B cell (primary cell): Measurements from ENCODE around the gene EPHB1. TPM values are rescaled to one million over a fixed set of nuclear protein-coding genes. Genes with fewer than 3 reads are reported as not detected.

Source experiments
- ATAC-seq: fragments of 200-7000 bp; cut with Tn5 transposase; one replicate; pipeline ENCODE4 v1.10.0; 2021; ENCODE audit warnings: low read depth, mild to moderate bottlenecking, moderate number of reproducible peaks, moderate library complexity
- CTCF ChIA-PET: fragments of 350-600 bp; sonication (Branson Sonifier 250); formaldehyde crosslinking; loops from one replicate; lab custom pipeline; 2021; ENCODE audit warnings: antibody characterized with exemption, inconsistent platforms; lab: Charles Lee
- POLR2A ChIA-PET: fragments of 350-600 bp; sonication (Branson Sonifier 250); formaldehyde crosslinking; loops from one replicate; lab custom pipeline; 2021; ENCODE audit warnings: antibody characterized with exemption; lab: Charles Lee
- DNase-seq: peaks from one replicate; pipeline ENCODE4 v3.0.0; 2013
- H2AFZ ChIP-seq: 2 replicates; pipeline ENCODE4 v1.6.1; 2012; ENCODE audit warnings: mild to moderate bottlenecking, low read depth, low read length; ENCODE audit not compliant: insufficient read depth, poor library complexity, severe bottlenecking
- H3K27ac ChIP-seq, 2 donors: 1 replicate in 1 of 2; 2 replicates in 1 of 2; pipeline ENCODE4 v1.5.1; 2012 to 2013; ENCODE audit warnings: low read length in 2 of 2, mild to moderate bottlenecking in 2 of 2, moderate library complexity in 1 of 2
- H3K27me3 ChIP-seq, 4 experiments: fragments of 200-600 bp in 1 of 4; sonication (generic) in 1 of 4; replicated peaks in 1 of 4; 1 replicate in 2 of 4; 2 replicates in 2 of 4; pipeline versions ENCODE4 v1.6.1 to v1.7.0; 2013 to 2016; ENCODE audit warnings: low read length in 3 of 4, mild to moderate bottlenecking in 2 of 4, mixed read lengths in 1 of 4, moderate library complexity in 1 of 4; ENCODE audit not compliant: insufficient read depth in 4 of 4, control insufficient read depth in 3 of 4; ENCODE audit errors: control extremely low read depth in 1 of 4
- H3K36me3 ChIP-seq, 2 experiments: replicated peaks in 1 of 2; 1 replicate in 1 of 2; 2 replicates in 1 of 2; pipeline versions ENCODE4 v1.6.1 to v1.7.1; 2013; ENCODE audit warnings: low read length in 1 of 2; ENCODE audit not compliant: insufficient read depth in 2 of 2, control insufficient read depth in 1 of 2; ENCODE audit errors: control extremely low read depth in 1 of 2, extremely low read depth in 1 of 2
- H3K4me1 ChIP-seq, 2 donors: fragments of 200-600 bp in 1 of 2; sonication (generic) in 1 of 2; 1 replicate in 1 of 2; 2 replicates in 1 of 2; pipeline versions ENCODE4 v1.5.1 to v1.6.1; 2013 to 2017; ENCODE audit warnings: low read length in 2 of 2; ENCODE audit not compliant: control insufficient read depth in 2 of 2, insufficient read depth in 2 of 2
- H3K4me2 ChIP-seq: replicated peaks from 2 replicates; pipeline ENCODE3; 2012; ENCODE audit warnings: mild to moderate bottlenecking, low read depth, low read length; ENCODE audit not compliant: poor library complexity, severe bottlenecking
- H3K4me3 ChIP-seq, 5 experiments: fragments of 200-600 bp in 1 of 5; sonication (generic) in 1 of 5; 1 replicate in 3 of 5; 2 replicates in 2 of 5; pipeline versions ENCODE4 v1.5.1 to v1.7.0; 2011 to 2016; ENCODE audit warnings: low read length in 4 of 5, mild to moderate bottlenecking in 4 of 5, low read depth in 2 of 5, control low read depth in 1 of 5, moderate library complexity in 1 of 5; ENCODE audit not compliant: insufficient read depth in 1 of 5; ENCODE audit errors: control extremely low read depth in 1 of 5, extremely low read depth in 1 of 5
- H3K79me2 ChIP-seq: fragments of 200-600 bp; sonication (generic); one replicate; pipeline ENCODE4 v1.6.0; 2016; ENCODE audit warnings: low read length; ENCODE audit not compliant: control insufficient read depth, insufficient read depth
- H3K9ac ChIP-seq: fragments of 200-600 bp; sonication (generic); 2 replicates; pipeline ENCODE4 v1.6.1; 2017; ENCODE audit warnings: mild to moderate bottlenecking, low read length, moderate library complexity
- H3K9me3 ChIP-seq, 3 donors: one replicate each; pipeline versions ENCODE4 v1.6.1 to v1.7.1; 2013; ENCODE audit warnings: low read length in 2 of 3; ENCODE audit not compliant: control insufficient read depth in 2 of 3, insufficient read depth in 1 of 3; ENCODE audit errors: control extremely low read depth in 1 of 3
- H4K20me1 ChIP-seq: 2 replicates; pipeline ENCODE4 v1.6.0; 2012; ENCODE audit warnings: mild to moderate bottlenecking, low read length; ENCODE audit not compliant: insufficient read depth, control insufficient read depth, poor library complexity, severe bottlenecking
- H3K27ac Mint-ChIP-seq: one replicate; pipeline ENCODE4 v1.8.0; 2021; ENCODE audit warnings: mixed read lengths
- H3K27me3 Mint-ChIP-seq: one replicate; pipeline ENCODE4 v1.8.0; 2021; ENCODE audit warnings: mixed read lengths
- H3K4me1 Mint-ChIP-seq: one replicate; pipeline ENCODE4 v1.8.0; 2021; ENCODE audit warnings: mixed read lengths
- H3K4me3 Mint-ChIP-seq: one replicate; pipeline ENCODE4 v1.8.0; 2021; ENCODE audit warnings: mixed read lengths
- H3K9me3 Mint-ChIP-seq: one replicate; pipeline ENCODE4 v1.8.0; 2022; ENCODE audit warnings: mixed read lengths; ENCODE audit not compliant: insufficient read depth
- EZH2 ChIP-seq: IDR thresholded peaks from 2 replicates; pipeline ENCODE4 v1.6.1; 2012; ENCODE audit warnings: borderline replicate concordance, low read depth, mild to moderate bottlenecking, moderate library complexity, low read length; ENCODE audit not compliant: insufficient read depth, poor library complexity, severe bottlenecking
- WGBS: methylation state at CpG from one replicate; pipeline ENCODE4 v1.1.5; 2013; ENCODE audit warnings: missing lambda C conversion rate; ENCODE audit not compliant: insufficient coverage; 5-methylcytosine and 5-hydroxymethylcytosine counted together
- intact Hi-C: fragments of 100-400 bp; cut with micrococcal nuclease; formaldehyde crosslinking; loops from one replicate; pipeline ENCODE4 v1.10.0; 2022
- polyA plus RNA-seq: library from polyadenylated mRNA; depleted of rRNA; stranded (reverse); fragments of >200 nt; gene quantifications from 2 replicates; pipeline ENCODE4 v1.2.3, GENCODE V29; 2012
- total RNA-seq, 2 donors: library from RNA; stranded (reverse); fragments of 120-200 nt in 1 of 2; gene quantifications; 1 replicate in 1 of 2; 2 replicates in 1 of 2; pipeline versions ENCODE4 v1.2.3 to v1.2.4, GENCODE V29; 2013 to 2022
- TF ChIP-seq, protein P1 (sequence below): fragments of 200-600 bp; IDR thresholded peaks from one replicate; pipeline ENCODE4 v1.8.0; 2022; ENCODE audit warnings: antibody characterized with exemption, mild to moderate bottlenecking

EPHB1 gene
- total and polyA plus RNA-seq, 2 donors (not counting 1 experiment from before 2014, with no cell fraction given), result 0.01 TPM; not detected in 1

DNA sequence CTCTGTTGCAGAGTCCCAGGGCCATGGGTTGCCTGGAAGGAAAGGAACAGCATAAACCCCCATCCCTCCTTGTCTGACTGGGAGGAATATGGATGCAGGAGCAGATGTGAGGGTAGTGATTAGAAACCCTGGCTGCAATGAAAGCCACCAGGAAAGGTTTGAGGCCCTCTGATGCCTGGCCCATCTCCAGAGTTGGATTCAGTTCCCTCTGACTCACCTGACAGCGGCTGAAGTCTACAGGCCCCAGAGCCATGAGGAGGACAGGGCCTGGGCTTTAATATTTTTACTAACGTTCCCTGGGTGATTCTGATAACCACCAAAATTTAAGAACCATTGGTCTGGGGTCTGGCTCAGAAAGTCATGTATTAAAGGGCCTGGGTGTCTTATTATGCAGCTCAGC is 214.0 kb downstream of the EPHB1 start:
- Mint-ChIP-seq H3K4me3 (no peak overlapping the region), H3K27me3 (no peaks in the 10 kb centered on the region), H3K4me1 (no peaks in the 10 kb centered on the region), H3K27ac (no peak overlapping the region), H3K9me3 (no peaks in the 10 kb centered on the region)
- Histone ChIP-seq H4K20me1 (no peaks in the 10 kb centered on the region), H3K4me3 (no peak overlapping the region), H3K27ac (no peak overlapping the region), H3K4me1 (no peaks in the 10 kb centered on the region), H3K9ac (no peak overlapping the region), H3K27me3 (no peaks in the 10 kb centered on the region), H3K9me3 (no peaks in the 10 kb centered on the region), H3K36me3 (no peaks in the 10 kb centered on the region), H3K4me2 (no peak overlapping the region), H3K79me2 (no peaks in the 10 kb centered on the region), H2AFZ (no peak overlapping the region)
- no peak for ATAC-seq
- ChIA-PET CTCF (no interaction called here), POLR2A (no interaction called here)
- intact Hi-C loops, result no loop called here
- no peak for TF ChIP-seq EZH2
- TF ChIP-seq, protein P1, sequence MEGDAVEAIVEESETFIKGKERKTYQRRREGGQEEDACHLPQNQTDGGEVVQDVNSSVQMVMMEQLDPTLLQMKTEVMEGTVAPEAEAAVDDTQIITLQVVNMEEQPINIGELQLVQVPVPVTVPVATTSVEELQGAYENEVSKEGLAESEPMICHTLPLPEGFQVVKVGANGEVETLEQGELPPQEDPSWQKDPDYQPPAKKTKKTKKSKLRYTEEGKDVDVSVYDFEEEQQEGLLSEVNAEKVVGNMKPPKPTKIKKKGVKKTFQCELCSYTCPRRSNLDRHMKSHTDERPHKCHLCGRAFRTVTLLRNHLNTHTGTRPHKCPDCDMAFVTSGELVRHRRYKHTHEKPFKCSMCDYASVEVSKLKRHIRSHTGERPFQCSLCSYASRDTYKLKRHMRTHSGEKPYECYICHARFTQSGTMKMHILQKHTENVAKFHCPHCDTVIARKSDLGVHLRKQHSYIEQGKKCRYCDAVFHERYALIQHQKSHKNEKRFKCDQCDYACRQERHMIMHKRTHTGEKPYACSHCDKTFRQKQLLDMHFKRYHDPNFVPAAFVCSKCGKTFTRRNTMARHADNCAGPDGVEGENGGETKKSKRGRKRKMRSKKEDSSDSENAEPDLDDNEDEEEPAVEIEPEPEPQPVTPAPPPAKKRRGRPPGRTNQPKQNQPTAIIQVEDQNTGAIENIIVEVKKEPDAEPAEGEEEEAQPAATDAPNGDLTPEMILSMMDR, result no peak
- no peak for DNase-seq
- 100% methylated on average over 1 of the region's 2 CpGs for WGBS

DNA sequence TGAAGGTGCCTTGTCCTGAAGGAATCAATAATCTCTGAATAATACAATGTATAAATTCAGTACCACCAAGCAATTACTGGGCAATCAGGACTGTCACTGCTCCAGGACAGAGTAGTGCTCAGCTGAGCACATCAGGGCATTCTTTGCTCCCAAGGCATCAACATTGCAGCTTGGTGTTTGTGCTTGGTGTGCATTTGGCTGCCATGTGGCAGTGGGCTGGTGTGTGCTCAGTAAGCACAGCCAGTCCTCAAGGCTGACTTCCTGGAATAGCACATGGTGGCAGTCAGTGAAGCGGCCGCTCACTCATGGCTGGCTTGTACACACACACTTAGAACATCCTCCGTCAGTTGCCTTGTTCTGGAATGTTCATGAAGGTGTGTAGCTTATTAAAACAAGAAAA is 217.0 kb downstream of the EPHB1 start:
- H3K4me1 ChIP-seq, result no peaks in the 10 kb centered on the region
- no peaks in the 10 kb centered on the region for H3K79me2 ChIP-seq
- no peaks in the 10 kb centered on the region for H3K4me1 Mint-ChIP-seq
- no peak overlapping the region for H3K9ac ChIP-seq
- no peaks in the 10 kb centered on the region for H3K9me3 Mint-ChIP-seq
- no peak overlapping the region for H3K27ac Mint-ChIP-seq
- H3K27ac ChIP-seq, result no peak overlapping the region
- H3K27me3 ChIP-seq, result no peaks in the 10 kb centered on the region
- H2AFZ ChIP-seq, result no peak overlapping the region
- DNase-seq (no peak), ATAC-seq (no peak)
- H3K27me3 Mint-ChIP-seq, result no peaks in the 10 kb centered on the region
- no peak overlapping the region for H3K4me2 ChIP-seq
- H3K4me3 Mint-ChIP-seq, result no peak overlapping the region
- whole genome bisulfite sequencing, result no CpG with 5 or more reads among the region's 3 CpGs
- intact Hi-C loops, result no loop called here
- TF ChIP-seq, protein P1, result no peak
- no peak for TF ChIP-seq EZH2
- no peaks in the 10 kb centered on the region for H3K9me3 ChIP-seq
- ChIA-PET CTCF (no interaction called here), POLR2A (no interaction called here)
- no peaks in the 10 kb centered on the region for H3K36me3 ChIP-seq
- H4K20me1 ChIP-seq, result no peaks in the 10 kb centered on the region
- H3K4me3 ChIP-seq, result no peak overlapping the region
